Upper lobe of left lung (tissue), 4 donors: Measurements from ENCODE around the gene SLC10A7.

Source experiments
- CTCF ChIP-seq, 6 experiments: fragments of 450-650 bp in 4 of 6; fragments of 200-600 bp in 2 of 6; sonication (generic) in 2 of 6; IDR thresholded peaks; one replicate each; pipeline ENCODE4 v1.5.1; 2016 to 2019; ENCODE audit warnings: antibody characterized with exemption in 6 of 6
- EP300 ChIP-seq, 4 donors: sonication (generic); formaldehyde crosslinking; IDR thresholded peaks; one replicate each; pipeline ENCODE4 v1.5.1; 2017; ENCODE audit warnings: antibody characterized with exemption in 4 of 4, control low read depth in 2 of 4
- POLR2A ChIP-seq, 4 donors: fragments of 450-650 bp; IDR thresholded peaks; one replicate each; pipeline ENCODE4 v1.5.1; 2016 to 2017; ENCODE audit warnings: antibody characterized with exemption in 4 of 4, mild to moderate bottlenecking in 2 of 4
- POLR2AphosphoS5 ChIP-seq, 2 donors: sonication (generic); formaldehyde crosslinking; IDR thresholded peaks; one replicate each; pipeline ENCODE4 v1.5.1; 2017; ENCODE audit warnings: antibody characterized with exemption in 2 of 2

- TF ChIP-seq CTCF (IDR thresholded peaks at IDR 0.05), result no peak
- no peak for TF ChIP-seq POLR2AphosphoS5 (IDR thresholded peaks at IDR 0.05)
- TF ChIP-seq EP300 (IDR thresholded peaks at IDR 0.05), result no peak
- no peak for TF ChIP-seq POLR2A (IDR thresholded peaks at IDR 0.05)
These were observed 227.0 kb downstream of the SLC10A7 start for GRCh38 chr4:146294776-146295175.
